GM18951 (cell line): ENCODE results near the gene MRPL22.
"Not testable (repeated sequence)": the region's sequence is repeated elsewhere in the genome, so short reads cannot be mapped to it uniquely, and the experiment has no call there.

Experiments used
- POLR2A ChIP-seq: IDR thresholded peaks from 4 replicates; pipeline ENCODE4 v1.6.1; 2011; ENCODE audit warnings: mild to moderate bottlenecking; ENCODE audit not compliant: insufficient read length, insufficient read depth; ENCODE audit errors: extremely low read depth
- in situ Hi-C: fragments of 300-500 bp; cut with MboI; formaldehyde crosslinking; loops from one replicate; pipeline ENCODE4 v1.12.0; 2022; ENCODE audit warnings: low sequenced_read_pairs, mixed read lengths, inconsistent platforms; ENCODE audit not compliant: unreplicated experiment

Gene MRPL22

DNA sequence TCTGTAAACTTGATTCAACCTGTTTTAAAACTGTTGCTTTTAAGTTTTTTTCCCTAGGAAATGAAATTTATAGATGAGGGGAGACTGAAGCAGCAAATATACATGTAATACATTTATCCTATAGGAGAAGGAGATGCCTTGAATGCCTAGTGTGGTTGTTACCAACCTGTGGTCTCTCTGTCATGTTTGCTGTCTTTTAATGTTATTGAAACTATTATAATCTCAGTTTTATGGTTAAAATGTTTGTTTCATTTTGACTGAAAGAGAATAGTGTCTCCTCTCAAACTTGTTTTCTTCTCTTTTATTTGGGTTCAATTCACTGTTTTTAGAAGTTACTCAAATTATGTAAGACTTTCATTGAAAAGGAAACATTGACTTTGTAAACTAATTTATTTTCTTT, 15.8 kb downstream of the MRPL22 start:
- in situ Hi-C loops, result no loop called here
- no peak for TF ChIP-seq POLR2A

DNA sequence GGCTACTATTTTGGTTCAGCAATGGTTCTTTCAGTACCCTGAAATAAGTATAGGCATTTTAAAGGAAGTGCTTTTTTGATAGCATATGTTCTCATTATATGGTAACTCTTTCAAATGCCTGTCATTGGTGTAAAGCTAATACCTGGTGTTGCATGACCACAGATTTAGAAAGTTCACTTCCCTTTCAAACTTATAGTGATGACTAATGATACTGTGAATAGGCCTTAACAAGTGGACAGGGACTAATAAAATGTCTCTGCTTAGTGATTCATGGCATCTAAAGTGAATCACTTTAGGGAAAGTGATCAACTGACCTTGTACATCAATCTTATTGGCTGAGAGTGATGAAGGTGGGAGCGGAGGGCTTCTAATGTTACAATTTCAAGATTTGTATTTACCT, 21.6 kb downstream of the MRPL22 start:
- TF ChIP-seq POLR2A, result no peak
- in situ Hi-C loops, result no loop called here

DNA sequence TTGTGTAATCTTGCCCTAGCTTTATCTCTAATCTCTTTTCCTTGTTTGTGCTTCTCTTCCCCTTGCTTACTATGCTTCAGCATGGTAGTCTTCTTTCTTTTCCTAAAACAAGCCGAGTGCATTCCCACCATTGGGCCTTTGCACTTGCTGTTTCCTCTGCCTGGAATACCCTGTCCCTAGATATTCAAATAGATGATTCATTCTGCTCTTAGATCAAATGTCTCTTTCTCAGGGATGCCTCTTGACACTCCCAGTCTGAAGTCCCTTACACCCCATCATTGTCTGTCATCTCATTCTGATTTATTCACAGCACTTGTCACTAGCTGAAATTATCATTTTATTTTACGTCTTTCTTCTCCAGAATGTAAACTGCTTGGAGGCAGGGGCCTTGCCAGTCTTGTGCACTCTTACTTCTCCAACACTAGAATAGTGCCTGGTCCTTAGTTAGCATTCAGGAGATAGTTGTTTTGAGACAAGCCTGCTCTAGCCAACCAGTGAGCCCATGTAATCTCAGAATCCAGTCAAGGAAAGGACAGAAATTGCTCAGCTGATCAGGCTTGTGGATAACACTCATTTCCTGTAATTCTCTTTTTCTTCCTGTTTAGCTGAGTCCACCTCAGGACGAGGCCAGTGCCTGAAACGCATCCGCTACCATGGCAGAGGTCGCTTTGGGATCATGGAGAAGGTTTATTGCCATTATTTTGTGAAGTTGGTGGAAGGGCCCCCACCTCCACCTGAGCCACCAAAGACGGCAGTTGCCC, 25.4 kb downstream of the MRPL22 start:
- no peak for TF ChIP-seq POLR2A
- in situ Hi-C loops, result no loop called here

DNA sequence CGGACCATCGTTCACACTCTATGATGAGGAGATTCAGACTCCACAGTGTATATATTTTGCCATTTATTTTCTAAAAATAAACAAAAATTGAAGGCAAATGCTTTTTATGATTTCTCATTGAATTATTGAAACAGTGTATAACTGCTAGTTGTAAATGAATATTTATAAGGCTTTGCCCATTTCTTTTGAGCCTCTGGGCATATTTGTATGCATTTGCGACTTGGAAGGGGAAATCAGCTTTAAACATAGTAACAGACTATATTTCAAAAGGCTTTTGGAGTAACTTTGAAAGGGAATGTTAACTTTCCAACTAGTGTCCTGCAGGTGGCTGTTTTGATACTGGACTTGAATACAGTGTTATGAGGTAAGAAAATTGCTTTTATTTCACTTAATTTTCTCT, 26.0 kb downstream of the MRPL22 start:
- in situ Hi-C loops, result no loop called here
- no peak for TF ChIP-seq POLR2A

DNA sequence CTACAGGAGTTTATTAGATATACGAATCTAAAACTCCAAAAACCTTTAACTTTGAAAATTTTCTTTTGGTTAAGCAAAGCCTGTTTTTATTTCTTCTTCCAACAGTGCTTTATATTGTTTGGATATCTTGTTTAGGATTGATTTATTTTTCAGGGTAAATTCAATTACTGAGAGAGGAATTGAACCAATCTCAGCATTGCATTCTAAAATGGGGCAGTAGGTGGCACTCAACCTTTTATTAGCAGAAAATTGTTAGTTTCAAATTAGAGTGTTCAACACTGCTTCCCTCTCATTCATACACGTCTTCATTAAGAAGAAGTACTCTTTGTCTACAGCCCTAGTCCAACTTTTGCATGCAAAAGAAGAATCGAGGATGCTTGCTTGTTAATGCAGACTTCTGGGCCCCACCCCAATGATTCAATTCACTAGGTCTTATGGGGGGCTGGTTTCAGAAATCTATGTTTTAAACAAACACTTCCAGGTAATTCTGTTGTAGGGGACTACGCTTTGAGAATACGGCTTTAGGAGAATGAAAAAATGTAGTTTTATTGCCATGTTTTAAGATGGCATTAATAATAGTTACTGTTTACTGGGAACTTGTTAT, 26.6 kb downstream of the MRPL22 start:
- no peak for TF ChIP-seq POLR2A
- in situ Hi-C loops, result no loop called here

DNA sequence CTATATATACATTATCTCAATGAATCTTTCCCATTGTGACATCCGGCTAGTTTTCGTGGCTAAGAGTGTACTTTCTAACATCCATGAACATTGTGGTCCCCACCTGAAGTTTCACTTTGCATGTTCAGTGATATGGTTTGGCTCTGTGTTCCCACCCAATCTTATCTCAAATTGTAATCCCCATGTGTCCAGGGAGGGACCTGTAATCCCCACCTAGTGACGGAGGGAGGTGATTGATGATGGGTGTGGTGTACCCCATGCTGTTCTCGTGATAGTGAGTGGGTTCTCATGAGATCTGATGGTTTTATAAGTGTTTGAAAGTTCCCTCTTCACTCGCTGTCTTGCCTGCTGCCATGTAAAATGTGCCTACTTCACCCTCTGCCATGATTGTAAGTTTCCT, 28.1 kb downstream of the MRPL22 start:
- no peak for TF ChIP-seq POLR2A
- in situ Hi-C loops, result no loop called here

DNA sequence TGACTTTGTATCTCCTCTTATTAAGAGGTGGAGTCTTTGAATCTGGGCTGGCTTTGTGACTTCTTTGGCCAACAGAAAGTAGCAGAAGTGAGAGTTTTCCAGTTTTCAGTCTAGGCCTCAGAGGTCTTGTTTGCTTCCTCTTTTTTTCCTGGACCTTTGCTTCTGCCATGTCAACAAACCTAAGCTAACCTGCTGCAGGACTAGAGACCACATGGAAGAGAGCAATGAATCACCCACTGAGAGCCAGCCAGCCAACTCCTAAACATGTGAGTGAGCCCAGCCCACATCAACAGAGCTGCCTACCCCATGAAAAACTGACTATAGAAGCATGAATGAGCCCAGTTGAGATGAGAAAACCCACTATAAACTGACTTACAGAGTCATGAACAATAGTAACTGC, 29.9 kb downstream of the MRPL22 start:
- no peak for TF ChIP-seq POLR2A
- in situ Hi-C loops, result no loop called here

DNA sequence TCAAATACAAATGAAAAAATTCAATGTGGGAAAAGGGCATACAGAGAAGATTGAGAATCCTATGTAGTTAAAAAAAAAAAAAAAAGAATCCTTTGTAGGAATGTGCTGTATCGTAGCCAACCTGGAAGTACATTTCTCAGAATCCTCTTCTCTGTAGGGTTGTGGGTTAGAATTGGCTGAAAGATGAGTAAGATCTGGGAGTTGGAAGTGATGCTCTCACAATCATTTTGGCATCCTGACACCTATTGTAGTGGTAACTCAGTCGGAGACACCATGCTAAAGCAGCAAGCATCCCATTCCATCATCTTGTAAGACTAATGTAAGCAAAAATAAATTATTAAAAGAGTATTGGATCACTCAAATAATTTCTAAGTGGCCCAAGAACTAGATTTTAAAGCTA, 30.6 kb downstream of the MRPL22 start:
- no peak for TF ChIP-seq POLR2A

DNA sequence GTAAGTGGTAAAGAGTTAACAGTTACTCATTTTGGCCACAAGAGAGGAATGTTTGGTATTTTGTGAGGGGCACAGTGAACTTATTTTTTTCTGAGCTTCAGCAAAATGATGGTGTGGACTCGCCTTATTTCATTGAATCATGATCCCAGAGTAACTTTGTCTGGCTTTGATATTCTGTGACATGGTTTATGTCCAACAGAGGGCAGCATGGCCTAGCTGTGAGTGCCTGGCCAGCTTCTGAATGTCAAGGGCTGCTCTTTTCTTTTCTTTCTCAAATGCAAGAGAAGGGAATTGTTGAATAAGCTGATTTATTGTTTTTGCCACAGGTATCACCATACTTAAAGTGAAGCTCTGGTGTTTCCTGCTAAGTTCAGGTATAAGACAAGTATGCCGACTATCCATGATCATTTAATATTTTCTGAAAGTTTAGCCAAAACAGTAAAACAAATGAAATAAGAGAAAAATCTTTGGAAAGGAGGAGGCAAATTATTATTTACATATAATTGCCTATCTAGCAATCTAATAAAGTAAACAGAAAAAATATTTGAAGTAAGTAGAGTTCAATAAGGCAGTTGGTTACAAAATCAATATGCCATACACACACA, 31.7 kb downstream of the MRPL22 start:
- no peak for TF ChIP-seq POLR2A
- in situ Hi-C loops, result no loop called here

More for the DNA sequence above, 30.6 kb downstream of the MRPL22 start:
- in situ Hi-C loops, result no loop called here

DNA sequence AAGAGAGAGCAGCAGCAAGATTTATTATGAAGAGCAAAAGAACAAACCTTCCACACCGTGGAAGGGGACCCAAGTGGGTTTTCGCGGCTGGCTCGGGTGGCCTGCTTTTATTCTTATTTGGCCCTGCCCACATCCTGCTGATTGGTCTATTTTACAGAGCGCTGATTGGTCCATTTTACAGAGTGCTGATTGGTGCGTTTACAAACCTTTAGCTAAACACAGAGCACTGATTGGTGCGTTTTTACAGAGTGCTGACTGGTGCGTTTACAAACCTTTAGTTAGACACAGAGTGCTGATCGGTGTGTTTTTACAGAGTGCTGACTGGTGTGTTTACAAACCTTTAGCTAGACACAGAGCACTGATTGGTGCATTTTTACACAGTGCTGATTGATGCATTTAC, 35.2 kb downstream of the MRPL22 start:
- in situ Hi-C loops, result not testable (repeated sequence)

DNA sequence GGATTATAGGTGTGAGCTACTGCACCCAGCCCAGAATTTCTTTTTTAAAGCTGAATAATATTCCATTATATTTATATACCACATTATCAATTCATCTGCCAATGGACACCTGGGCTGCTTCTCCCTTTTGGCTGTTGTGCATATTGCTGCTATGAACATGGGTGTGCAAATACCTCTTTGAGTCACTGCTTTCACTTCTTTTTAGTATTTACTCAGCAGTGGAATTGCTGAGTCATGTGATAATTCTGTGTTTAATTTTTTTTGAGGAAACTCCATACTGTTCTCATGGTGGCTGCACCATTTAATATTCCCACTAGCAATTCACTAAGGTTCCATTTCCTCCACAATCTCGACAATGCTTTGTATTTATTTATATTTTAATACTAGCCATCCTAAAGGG, 36.5 kb downstream of the MRPL22 start:
- no peak for TF ChIP-seq POLR2A
- in situ Hi-C loops, result no loop called here

DNA sequence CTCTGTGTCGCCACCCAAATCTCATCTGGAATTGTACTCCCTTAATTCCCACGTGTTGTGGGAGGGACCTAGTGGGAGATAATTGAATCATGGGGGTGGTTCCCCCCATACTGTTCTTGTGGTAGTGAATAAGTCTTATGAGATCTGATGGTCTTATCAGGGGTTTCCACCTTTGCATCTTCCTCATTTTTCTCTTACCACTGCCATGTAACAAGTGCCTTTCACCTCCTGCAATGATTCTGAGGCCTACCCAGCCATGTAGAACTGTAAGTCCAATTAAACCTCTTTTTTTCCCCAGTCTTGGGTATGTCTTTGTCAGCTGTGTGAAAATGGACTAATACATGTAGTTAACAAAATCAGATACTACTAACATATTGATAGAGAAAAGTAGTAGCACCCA, 37.4 kb downstream of the MRPL22 start:
- in situ Hi-C loops, result not testable (repeated sequence)

DNA sequence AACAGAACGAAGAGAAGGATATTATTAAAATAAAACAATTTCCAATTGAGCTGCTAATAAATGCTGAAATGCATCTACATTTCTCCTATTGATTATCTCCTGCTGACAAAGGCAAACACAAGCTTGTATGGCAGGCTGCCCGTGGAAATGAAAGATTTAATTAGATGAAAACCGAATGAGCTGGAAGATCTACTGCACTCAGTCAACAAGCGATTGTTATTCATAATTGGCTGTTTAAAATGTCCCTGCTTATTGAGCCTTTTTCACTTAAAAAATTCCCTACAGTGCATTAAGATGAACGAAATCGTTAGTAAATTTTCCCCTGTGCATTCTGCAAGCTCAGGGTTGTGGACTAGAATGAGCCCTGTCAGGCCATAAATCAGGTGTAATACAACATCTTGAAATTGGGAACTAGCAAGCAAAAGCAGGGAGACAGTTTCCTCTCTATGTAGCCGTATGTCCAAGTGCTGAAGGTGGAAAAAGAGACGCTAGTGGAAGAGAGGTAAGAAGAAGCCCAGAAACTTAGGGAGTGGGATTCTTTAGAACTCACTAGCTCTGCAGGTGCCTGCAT, 44.2 kb downstream of the MRPL22 start:
- no peak for TF ChIP-seq POLR2A
- in situ Hi-C loops, result no loop called here

DNA sequence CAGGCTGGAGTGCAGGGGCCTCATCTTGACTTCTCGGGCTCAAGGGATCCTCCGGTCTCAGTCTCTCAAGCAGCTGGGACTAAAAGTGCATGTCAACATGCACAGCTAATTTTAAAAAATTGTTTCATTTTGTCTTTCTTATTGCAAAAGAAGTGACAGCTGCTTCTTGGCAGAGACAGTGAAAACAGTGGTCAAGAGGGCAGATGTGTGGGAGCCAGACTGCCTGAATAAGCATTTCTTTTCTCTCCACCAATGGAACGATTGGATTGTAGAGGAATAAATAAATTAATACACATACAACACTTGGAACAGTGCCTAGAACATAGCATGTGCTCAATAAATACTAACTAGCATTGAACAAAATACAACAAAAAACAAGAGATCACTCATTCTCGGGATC, 45.3 kb downstream of the MRPL22 start:
- in situ Hi-C loops, result no loop called here
- TF ChIP-seq POLR2A, result no peak
